Smooth muscle cell (in vitro differentiated cells): ENCODE measurements around the gene PPP1R13B. TPM values are rescaled to one million over a fixed set of nuclear protein-coding genes. Genes with fewer than 3 reads are reported as not detected.
A peak's percentile ranks its signal among the peaks of the same experiment; 100 is the strongest.
"Not testable (repeated sequence)": the region's sequence is repeated elsewhere in the genome, so short reads cannot be mapped to it uniquely, and the experiment has no call there.

Source experiments
- DNase-seq: peaks from one replicate; lab custom pipeline; 2025; ENCODE audit not compliant: unreplicated experiment; lab: John Stamatoyannopoulos, UW
- H2AFZ ChIP-seq: fragments of 200-600 bp; sonication (generic); 2 replicates; pipeline ENCODE4 v1.6.0; 2016; ENCODE audit warnings: antibody characterized with exemption, low read depth, mild to moderate bottlenecking
- H3F3A ChIP-seq: fragments of 200-600 bp; sonication (generic); 2 replicates; pipeline ENCODE4 v1.6.0; 2017; ENCODE audit warnings: antibody characterized with exemption, low read depth
- H3K27ac ChIP-seq: fragments of 200-600 bp; sonication (generic); 2 replicates; pipeline ENCODE4 v1.5.1; 2016; ENCODE audit warnings: low read depth, mild to moderate bottlenecking
- H3K27me3 ChIP-seq: fragments of 200-600 bp; sonication (generic); 2 replicates; pipeline ENCODE4 v1.6.1; 2016; ENCODE audit warnings: low read depth, mild to moderate bottlenecking
- H3K36me3 ChIP-seq: fragments of 200-600 bp; sonication (generic); 2 replicates; pipeline ENCODE4 v1.5.1; 2016; ENCODE audit warnings: low read depth
- H3K4me1 ChIP-seq: fragments of 200-600 bp; sonication (generic); 2 replicates; pipeline ENCODE4 v1.5.1; 2016; ENCODE audit warnings: low read depth
- H3K4me2 ChIP-seq: fragments of 200-600 bp; sonication (generic); 2 replicates; pipeline ENCODE4 v1.6.0; 2016; ENCODE audit warnings: mild to moderate bottlenecking
- H3K4me3 ChIP-seq: fragments of 200-600 bp; sonication (generic); 2 replicates; pipeline ENCODE4 v1.5.1; 2016; ENCODE audit warnings: mild to moderate bottlenecking
- H3K79me2 ChIP-seq: fragments of 200-600 bp; sonication (generic); 2 replicates; pipeline ENCODE4 v1.6.0; 2016; ENCODE audit warnings: low read depth, mild to moderate bottlenecking
- H3K9ac ChIP-seq: fragments of 200-600 bp; sonication (generic); 2 replicates; pipeline ENCODE4 v1.6.0; 2016; ENCODE audit warnings: low read depth
- H3K9me3 ChIP-seq: fragments of 200-600 bp; sonication (generic); replicated peaks from 2 replicates; pipeline ENCODE4 v1.5.1; 2016; ENCODE audit warnings: low read depth
- H4K20me1 ChIP-seq: fragments of 200-600 bp; sonication (generic); 2 replicates; pipeline ENCODE4 v1.6.0; 2016; ENCODE audit warnings: low read depth
- WGBS: methylation state at CpG from one replicate; pipeline ENCODE4 v1.1.7; 2016; ENCODE audit warnings: low lambda C conversion rate; 5-methylcytosine and 5-hydroxymethylcytosine counted together
- polyA plus RNA-seq: library from polyadenylated mRNA; unstranded; fragments of >200 nt; fragmentation: Nextera tagmentation; extraction: Ambion mirVana; gene quantifications from 2 replicates; pipeline ENCODE4 v1.2.1, GENCODE V29; 2016
- total RNA-seq: library from RNA; depleted of rRNA; stranded (reverse); fragments of >200 nt; gene quantifications from 2 replicates; pipeline ENCODE4 v1.2.3, GENCODE V29; 2014
- TF ChIP-seq, protein P1 (sequence below): fragments of 200-600 bp; sonication (generic); IDR thresholded peaks from 2 replicates; pipeline ENCODE4 v1.5.1; 2017; ENCODE audit warnings: borderline replicate concordance, mild to moderate bottlenecking, antibody characterized with exemption; ENCODE audit not compliant: insufficient read depth, poor library complexity, severe bottlenecking

PPP1R13B gene
- total and polyA plus RNA-seq, 2 experiments from 2014 or later = 2.3 to 4.3 TPM

DNA sequence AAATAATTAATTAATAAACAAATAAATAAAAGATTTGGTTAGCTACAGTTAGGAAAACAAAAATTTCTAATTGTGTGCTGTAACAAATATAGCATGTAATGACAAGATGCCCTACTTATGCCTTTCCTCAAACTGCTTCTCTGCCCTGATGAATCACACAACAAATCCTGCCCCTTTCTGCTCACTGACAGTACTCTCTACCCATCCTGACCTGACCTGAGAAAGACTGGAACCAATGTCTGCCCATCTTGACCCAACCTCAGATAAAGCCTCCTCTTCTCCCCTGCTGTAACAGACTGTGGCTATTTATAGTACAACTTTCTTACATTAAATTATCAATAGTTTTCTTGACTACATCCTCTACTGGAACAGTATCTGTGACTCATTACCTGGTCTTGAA lies 43.7 kb downstream of the PPP1R13B start:
- no peaks in the 10 kb centered on the region for H3K9me3 ChIP-seq
- H3K4me1 ChIP-seq = no peaks in the 10 kb centered on the region
- H3K27ac ChIP-seq = no peak overlapping the region
- DNase-seq = no peak
- TF ChIP-seq, protein P1, sequence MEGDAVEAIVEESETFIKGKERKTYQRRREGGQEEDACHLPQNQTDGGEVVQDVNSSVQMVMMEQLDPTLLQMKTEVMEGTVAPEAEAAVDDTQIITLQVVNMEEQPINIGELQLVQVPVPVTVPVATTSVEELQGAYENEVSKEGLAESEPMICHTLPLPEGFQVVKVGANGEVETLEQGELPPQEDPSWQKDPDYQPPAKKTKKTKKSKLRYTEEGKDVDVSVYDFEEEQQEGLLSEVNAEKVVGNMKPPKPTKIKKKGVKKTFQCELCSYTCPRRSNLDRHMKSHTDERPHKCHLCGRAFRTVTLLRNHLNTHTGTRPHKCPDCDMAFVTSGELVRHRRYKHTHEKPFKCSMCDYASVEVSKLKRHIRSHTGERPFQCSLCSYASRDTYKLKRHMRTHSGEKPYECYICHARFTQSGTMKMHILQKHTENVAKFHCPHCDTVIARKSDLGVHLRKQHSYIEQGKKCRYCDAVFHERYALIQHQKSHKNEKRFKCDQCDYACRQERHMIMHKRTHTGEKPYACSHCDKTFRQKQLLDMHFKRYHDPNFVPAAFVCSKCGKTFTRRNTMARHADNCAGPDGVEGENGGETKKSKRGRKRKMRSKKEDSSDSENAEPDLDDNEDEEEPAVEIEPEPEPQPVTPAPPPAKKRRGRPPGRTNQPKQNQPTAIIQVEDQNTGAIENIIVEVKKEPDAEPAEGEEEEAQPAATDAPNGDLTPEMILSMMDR = no peak
- H3K27me3 ChIP-seq = no peaks in the 10 kb centered on the region
- no peak overlapping the region for H2AFZ ChIP-seq
- H3F3A ChIP-seq = no peaks in the 10 kb centered on the region
- no peaks in the 10 kb centered on the region for H3K36me3 ChIP-seq
- H3K4me2 ChIP-seq = no peak overlapping the region
- no peak overlapping the region for H3K9ac ChIP-seq
- peaks cover 7% of the 10 kb centered on the region for H4K20me1 ChIP-seq
- H3K4me3 ChIP-seq = no peak overlapping the region
- peaks cover 4% of the 10 kb centered on the region for H3K79me2 ChIP-seq

DNA sequence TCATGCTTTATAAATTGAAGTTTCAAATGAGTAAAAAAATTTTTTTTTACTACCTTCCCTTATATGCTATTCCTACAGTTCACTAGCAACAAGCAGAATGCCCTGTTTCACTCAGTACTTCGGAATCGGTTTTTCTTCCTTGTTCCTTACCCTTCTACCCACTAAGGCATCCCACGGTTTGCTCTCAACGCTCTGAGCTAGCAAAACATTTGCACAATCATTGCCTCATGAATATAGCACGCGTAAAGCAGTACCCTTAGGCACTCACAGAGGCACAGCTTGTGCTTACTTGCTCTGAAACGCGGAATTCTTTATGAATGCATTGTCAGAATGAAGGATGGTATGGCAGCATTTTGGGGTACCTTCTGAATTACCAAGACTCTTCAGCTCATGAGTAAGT lies 45.0 kb downstream of the PPP1R13B start:
- DNase-seq = no peak
- 82% methylated on average over 8 of the region's 8 CpGs for WGBS
- peaks cover 3% of the 10 kb centered on the region for H4K20me1 ChIP-seq
- TF ChIP-seq, protein P1 = no peak
- H3K27ac ChIP-seq = peak overlapping the region; percentile 50
- no peaks in the 10 kb centered on the region for H3K9me3 ChIP-seq
- no peaks in the 10 kb centered on the region for H3K27me3 ChIP-seq
- no peak overlapping the region for H3K4me2 ChIP-seq
- H2AFZ ChIP-seq = no peak overlapping the region
- peaks cover 4% of the 10 kb centered on the region for H3K79me2 ChIP-seq
- H3K4me3 ChIP-seq = no peak overlapping the region
- H3F3A ChIP-seq = no peaks in the 10 kb centered on the region
- no peak overlapping the region for H3K9ac ChIP-seq
- no peaks in the 10 kb centered on the region for H3K4me1 ChIP-seq
- H3K36me3 ChIP-seq = no peaks in the 10 kb centered on the region

DNA sequence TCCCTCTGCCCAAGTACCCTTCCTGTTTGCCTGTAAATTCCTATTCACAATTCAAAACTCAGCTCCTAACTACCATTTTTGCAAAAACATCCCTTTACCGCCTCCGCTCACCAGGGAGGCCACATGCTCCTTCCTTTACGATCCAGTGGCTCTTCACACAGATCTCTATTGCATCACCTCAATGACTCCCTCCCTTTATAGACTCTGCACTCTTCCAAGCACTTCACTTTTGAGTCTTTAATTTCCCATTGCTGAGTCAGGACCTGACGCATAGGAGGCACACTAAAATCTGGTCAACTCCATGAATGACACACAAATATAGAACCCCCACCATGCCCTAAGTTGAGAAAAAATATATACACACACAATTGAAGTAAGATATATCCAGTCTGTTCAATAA lies 45.9 kb downstream of the PPP1R13B start:
- Histone ChIP-seq H3K9me3 (no peaks in the 10 kb centered on the region), H3K27me3 (no peaks in the 10 kb centered on the region), H3K27ac (peak overlapping the region; percentile 50), H3K4me1 (no peaks in the 10 kb centered on the region), H3F3A (no peaks in the 10 kb centered on the region), H3K9ac (no peak overlapping the region), H2AFZ (no peak overlapping the region), H3K4me3 (no peak overlapping the region), H3K36me3 (no peaks in the 10 kb centered on the region), H3K4me2 (peak overlapping the region; percentile 70), H4K20me1 (no peaks in the 10 kb centered on the region), H3K79me2 (peaks cover 4% of the 10 kb centered on the region)
- TF ChIP-seq, protein P1 = no peak
- DNase-seq = no peak
- 33% methylated on average over 4 of the region's 4 CpGs for WGBS

DNA sequence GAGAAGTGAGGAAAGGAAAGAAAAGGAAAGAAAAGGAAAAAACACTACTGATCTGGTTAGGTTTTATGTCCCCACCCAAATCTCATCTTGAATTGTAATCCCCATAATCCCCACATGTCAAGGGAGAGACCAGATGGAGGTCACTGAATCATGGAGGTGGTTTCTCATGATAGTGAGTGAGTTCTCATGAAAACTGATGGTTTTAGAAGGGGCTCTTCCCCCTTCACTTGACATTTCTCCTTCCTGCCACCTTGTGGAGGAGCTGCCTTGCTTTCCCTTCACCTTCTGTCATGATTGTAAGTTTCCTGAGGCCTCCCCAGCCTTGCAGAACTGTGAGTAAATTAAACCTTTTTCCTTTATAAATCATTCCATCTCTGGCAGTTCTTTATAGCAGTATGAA lies 54.2 kb downstream of the PPP1R13B start:
- not testable (repeated sequence) for H3K79me2 ChIP-seq, H2AFZ ChIP-seq, H3K9ac ChIP-seq, H3K36me3 ChIP-seq, H3K4me2 ChIP-seq, H3K27me3 ChIP-seq, H3F3A ChIP-seq, DNase-seq, H3K9me3 ChIP-seq, H3K4me3 ChIP-seq, H3K4me1 ChIP-seq, H4K20me1 ChIP-seq, H3K27ac ChIP-seq
